H54 (cell line): ENCODE results near the gene RLBP1.

Source experiments
- DNase-seq: peaks from one replicate; pipeline ENCODE4 v3.0.0; 2011; ENCODE audit warnings: low spot score, mixed read lengths; ENCODE audit not compliant: insufficient read length
- FAIRE-seq: peaks from 3 replicates; lab custom pipeline; 2011; peaks lifted over from hg19 to GRCh38; lab: Jason Lieb, UNC
- POLR2A ChIP-seq: IDR thresholded peaks from 2 replicates; pipeline ENCODE4 v1.6.1; 2011; ENCODE audit warnings: low read depth, mild to moderate bottlenecking, low read length

Gene RLBP1

GRCh38 chr15:89198196-89198595 is 23.2 kb downstream of the RLBP1 start:
- no peak for DNase-seq
- FAIRE-seq: no peak
- no peak for TF ChIP-seq POLR2A

DNA sequence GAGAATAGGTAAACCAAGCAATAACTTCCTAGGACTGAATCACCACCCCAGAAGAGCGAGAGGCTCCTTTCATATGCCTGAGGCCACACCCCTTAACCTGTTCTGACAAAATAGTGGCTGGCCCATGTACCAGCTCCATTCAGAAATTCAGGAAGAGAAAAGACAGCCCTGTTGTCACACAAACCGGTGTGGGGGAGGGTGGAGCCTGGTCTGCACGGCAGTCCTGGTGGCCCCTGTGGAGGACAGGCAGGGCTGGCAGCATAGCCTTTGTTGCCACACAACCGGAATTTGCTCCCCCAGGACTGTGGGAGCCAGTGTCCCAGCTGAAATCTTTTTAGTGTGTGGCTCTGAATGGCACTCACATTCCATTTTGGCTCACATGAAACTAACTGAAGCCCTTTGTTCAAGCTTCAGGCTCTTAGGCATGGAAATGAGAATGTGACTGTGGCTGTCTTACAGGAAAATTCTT is 23.8 kb downstream of the RLBP1 start:
- no peak for DNase-seq
- no peak for FAIRE-seq

GRCh38 chr15:89196994-89197393 is 24.4 kb downstream of the RLBP1 start:
- DNase-seq: no peak
- FAIRE-seq: no peak
- TF ChIP-seq POLR2A: no peak

More for the DNA sequence above, 23.8 kb downstream of the RLBP1 start:
- TF ChIP-seq POLR2A: no peak

DNA sequence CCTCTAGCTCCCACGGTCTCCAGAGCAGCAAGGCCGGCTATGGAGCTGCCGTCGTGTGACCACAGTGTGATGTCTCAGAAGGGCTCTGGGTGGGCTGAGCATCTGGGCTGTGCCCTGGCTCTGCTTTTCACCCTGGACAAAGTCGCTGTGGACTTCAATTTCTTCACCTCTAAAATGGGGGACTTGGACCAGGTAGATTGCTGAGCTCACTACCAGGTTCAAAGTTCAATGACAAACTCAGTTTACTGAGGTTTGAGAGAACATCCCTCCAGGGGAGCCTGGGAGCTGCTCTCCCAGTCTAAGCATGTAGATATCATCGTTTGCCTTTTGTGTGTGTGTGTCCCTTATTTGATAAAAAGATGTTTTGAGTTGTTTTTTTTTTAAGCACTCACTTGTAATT is 25.1 kb downstream of the RLBP1 start:
- TF ChIP-seq POLR2A: no peak
- FAIRE-seq: no peak
- DNase-seq: no peak

- FAIRE-seq (no peak), DNase-seq (no peak)
- TF ChIP-seq POLR2A: no peak
These were observed 25.5 kb downstream of the RLBP1 start for GRCh38 chr15:89195836-89196235.

- FAIRE-seq (no peak), DNase-seq (no peak)
- no peak for TF ChIP-seq POLR2A
These were observed 26.8 kb downstream of the RLBP1 start for GRCh38 chr15:89194608-89195007.

GRCh38 chr15:89192766-89193165 is 28.6 kb downstream of the RLBP1 start:
- TF ChIP-seq POLR2A: no peak
- DNase-seq (no peak), FAIRE-seq (no peak)

DNA sequence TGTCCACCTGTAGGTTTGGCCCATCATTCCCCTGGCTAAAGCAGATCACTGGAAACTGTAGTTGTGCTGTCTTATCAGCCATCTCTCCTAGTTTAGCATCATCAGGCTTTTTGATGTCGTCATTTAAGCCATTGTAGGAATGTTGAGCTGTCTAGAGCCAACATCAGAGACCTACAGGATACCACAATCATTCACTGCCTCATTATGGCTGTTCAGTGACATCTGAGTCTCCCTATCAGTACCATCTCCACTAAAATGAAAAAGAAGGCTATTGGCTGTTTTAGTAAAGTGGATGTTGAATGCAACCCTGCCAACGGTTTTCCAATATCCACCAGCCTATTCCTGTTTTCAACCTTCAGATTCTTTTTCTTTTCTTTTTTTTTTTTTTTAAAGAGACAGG is 29.2 kb downstream of the RLBP1 start:
- no peak for DNase-seq
- FAIRE-seq: no peak
- TF ChIP-seq POLR2A: no peak

GRCh38 chr15:89187986-89188514 is 33.3 kb downstream of the RLBP1 start:
- DNase-seq (no peak), FAIRE-seq (no peak)
- no peak for TF ChIP-seq POLR2A

GRCh38 chr15:89187301-89187985 is 33.9 kb downstream of the RLBP1 start:
- no peak for TF ChIP-seq POLR2A
- FAIRE-seq (no peak), DNase-seq (no peak)

GRCh38 chr15:89186803-89187202 is 34.6 kb downstream of the RLBP1 start:
- no peak for DNase-seq
- FAIRE-seq: no peak
- TF ChIP-seq POLR2A: no peak

GRCh38 chr15:89184886-89185526 is 36.4 kb downstream of the RLBP1 start:
- TF ChIP-seq POLR2A: no peak
- DNase-seq (no peak), FAIRE-seq (no peak)

- FAIRE-seq (no peak), DNase-seq (no peak)
- TF ChIP-seq POLR2A: no peak
These were observed 37.0 kb downstream of the RLBP1 start for GRCh38 chr15:89184357-89184756.

DNA sequence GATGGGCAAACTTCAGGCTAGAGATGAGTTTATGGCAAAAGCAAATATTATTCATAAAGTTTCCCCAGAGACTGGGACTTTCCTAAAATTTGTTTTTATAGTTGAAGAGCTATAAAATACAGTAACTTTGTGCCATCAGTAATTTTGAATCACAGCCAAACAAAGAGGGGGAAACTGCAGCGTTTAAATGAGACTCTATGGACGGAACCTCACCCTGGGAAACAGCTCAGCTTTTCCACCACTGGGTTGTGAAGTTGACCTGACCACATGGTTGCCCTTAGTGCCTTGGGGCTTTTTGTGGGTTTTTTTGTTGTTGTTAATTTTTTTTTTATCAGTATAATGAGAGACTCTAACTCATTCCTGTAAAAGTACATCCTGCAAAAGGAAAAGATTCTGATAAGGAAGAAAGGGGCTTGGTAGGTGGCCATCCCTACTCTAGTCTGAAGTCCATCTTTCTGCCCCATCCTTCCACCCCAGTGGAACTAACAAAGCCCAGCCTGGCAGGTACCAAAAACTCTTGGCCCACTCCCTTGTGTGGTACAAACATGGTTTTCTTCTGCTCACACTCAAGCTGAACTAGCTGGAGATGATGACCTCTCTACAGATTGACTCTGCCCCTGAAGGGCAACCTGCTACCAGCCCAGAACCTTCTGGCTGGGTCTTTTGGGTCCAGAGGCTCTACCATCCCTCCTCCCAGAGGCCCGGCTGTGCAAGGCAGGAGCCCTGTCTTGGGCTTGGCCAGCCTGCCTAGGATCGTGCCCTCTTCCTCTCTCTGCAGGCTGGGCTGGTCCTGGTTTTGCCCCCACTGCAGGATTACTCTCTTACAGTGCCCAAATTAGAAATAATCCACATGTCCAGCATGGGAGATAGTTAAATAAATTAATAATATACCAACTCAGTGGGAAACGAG is 41.2 kb downstream of the RLBP1 start:
- FAIRE-seq (no peak), DNase-seq (no peak)
- no peak for TF ChIP-seq POLR2A
